WTC11 (cell line): ENCODE data around the gene PLXNA3.

ENCODE experiments used
- CREB1 ChIP-seq: sonication (generic); formaldehyde crosslinking; IDR thresholded peaks from 2 replicates; pipeline ENCODE4 v1.8.0; 2023; ENCODE audit warnings: mild to moderate bottlenecking, missing genetic modification reagents
- CTCF ChIP-seq: fragments of 200-600 bp; IDR thresholded peaks from 2 replicates; pipeline ENCODE4 v1.8.0; 2022; ENCODE audit warnings: antibody characterized with exemption
- EMX1 ChIP-seq: fragments of 250-450 bp; sonication (Bioruptor Pico); IDR thresholded peaks from 2 replicates; pipeline ENCODE4 v1.8.0; 2021; ENCODE audit warnings: mild to moderate bottlenecking
- ERG ChIP-seq: fragments of 250-450 bp; sonication (Bioruptor Pico); IDR thresholded peaks from 2 replicates; pipeline ENCODE4 v1.8.0; 2021; ENCODE audit warnings: mild to moderate bottlenecking
- JUN ChIP-seq: sonication (generic); formaldehyde crosslinking; IDR thresholded peaks from 2 replicates; pipeline ENCODE4 v1.8.0; 2023; ENCODE audit warnings: mild to moderate bottlenecking, missing genetic modification reagents
- KAT7 ChIP-seq: sonication (generic); formaldehyde crosslinking; IDR thresholded peaks from 2 replicates; pipeline ENCODE4 v1.8.1; 2023; ENCODE audit warnings: missing genetic modification reagents, mild to moderate bottlenecking, borderline replicate concordance
- MAX ChIP-seq: sonication (generic); formaldehyde crosslinking; IDR thresholded peaks from 2 replicates; pipeline ENCODE4 v1.8.0; 2022; ENCODE audit warnings: mild to moderate bottlenecking, missing genetic modification reagents
- RELA ChIP-seq: sonication (generic); formaldehyde crosslinking; IDR thresholded peaks from 2 replicates; pipeline ENCODE4 v1.8.1; 2022; ENCODE audit warnings: missing genetic modification reagents, mild to moderate bottlenecking, borderline replicate concordance
- ZBTB21 ChIP-seq: sonication (generic); formaldehyde crosslinking; IDR thresholded peaks from 2 replicates; pipeline ENCODE4 v1.8.1; 2023; ENCODE audit warnings: mild to moderate bottlenecking, missing genetic modification reagents, borderline replicate concordance
- ZNF281 ChIP-seq: sonication (generic); formaldehyde crosslinking; IDR thresholded peaks from 2 replicates; pipeline ENCODE4 v1.8.0; 2023; ENCODE audit warnings: mild to moderate bottlenecking, missing genetic modification reagents
- ZNF416 ChIP-seq: fragments of 250-450 bp; sonication (Bioruptor Pico); IDR thresholded peaks from 2 replicates; pipeline ENCODE4 v1.9.0; 2021; ENCODE audit warnings: mild to moderate bottlenecking, inconsistent platforms

DNA sequence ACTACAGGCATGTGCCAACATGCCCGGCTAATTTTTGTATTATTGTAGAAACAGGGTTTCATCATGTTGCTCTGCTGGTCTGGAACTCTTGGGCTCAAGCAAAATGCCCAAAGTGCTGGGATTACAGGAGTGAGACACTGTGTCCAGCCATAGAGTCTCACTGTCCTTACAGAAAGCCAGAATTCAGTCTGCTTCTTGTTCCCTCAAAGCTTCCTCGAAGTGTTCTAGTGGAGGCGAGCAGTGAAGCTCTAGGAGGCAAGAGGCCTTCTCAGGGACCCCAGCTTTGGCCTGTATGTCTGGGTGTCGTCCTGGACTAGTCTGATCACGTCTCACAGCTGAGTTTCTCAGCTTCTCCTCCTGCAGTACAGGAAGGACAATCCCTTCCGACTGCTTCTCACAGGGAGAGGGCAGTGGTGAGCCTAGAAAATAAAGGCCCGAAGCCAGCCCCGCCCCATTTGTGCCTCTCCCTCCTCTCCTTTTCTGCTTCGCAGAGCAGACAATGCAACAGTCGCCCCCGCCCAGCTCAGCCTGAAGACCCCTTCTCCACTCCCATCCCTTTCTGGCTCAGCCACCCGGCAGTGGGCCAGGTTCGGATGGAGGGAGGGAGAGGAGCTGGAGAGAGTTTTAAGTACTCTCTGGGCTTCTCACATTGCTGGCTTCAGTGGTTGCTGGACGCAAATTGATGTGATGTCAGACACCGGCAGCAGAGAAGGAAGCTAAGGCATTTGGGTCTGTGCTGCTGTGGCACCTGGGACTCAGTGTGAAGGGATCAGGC, 69.0 kb downstream of the PLXNA3 start:
- TF ChIP-seq CTCF: no peak
- no peak for TF ChIP-seq KAT7 (CRISPR knock-in tag)
- TF ChIP-seq EMX1 (CRISPR knock-in tag): no peak
- no peak for TF ChIP-seq ERG (CRISPR knock-in tag)
- TF ChIP-seq CREB1: no peak
- TF ChIP-seq JUN (CRISPR knock-in tag): no peak
- TF ChIP-seq ZNF416 (CRISPR knock-in tag): no peak
- TF ChIP-seq ZNF281 (CRISPR knock-in tag): no peak
- no peak for TF ChIP-seq MAX (CRISPR knock-in tag)
- no peak for TF ChIP-seq ZBTB21
- no peak for TF ChIP-seq RELA (CRISPR knock-in tag)
